Right atrium auricular region (tissue), 2 donors: ENCODE data around the gene CFL2. TPM values are rescaled to one million over a fixed set of nuclear protein-coding genes. Genes with fewer than 3 reads are reported as not detected.
"Not testable (repeated sequence)": the region's sequence is repeated elsewhere in the genome, so short reads cannot be mapped to it uniquely, and the experiment has no call there.

ENCODE experiments used
- DNase-seq: peaks from one replicate; pipeline ENCODE4 v3.0.0-alpha.2; 2019; ENCODE audit warnings: low spot score
- H3K27ac ChIP-seq, 2 donors: fragments of 200-600 bp; sonication (generic); 1 replicate in 1 of 2; 2 replicates in 1 of 2; pipeline ENCODE4 v1.5.1; 2016 to 2019
- H3K27me3 ChIP-seq, 2 donors: fragments of 200-600 bp; sonication (generic); one replicate each; pipeline versions ENCODE4 v1.5.1 to v1.6.0; 2017 to 2019
- H3K36me3 ChIP-seq: fragments of 200-600 bp; sonication (generic); one replicate; pipeline ENCODE4 v1.5.1; 2016
- H3K4me1 ChIP-seq, 2 donors: fragments of 200-600 bp; sonication (generic); one replicate each; pipeline versions ENCODE4 v1.5.1 to v1.6.0; 2017 to 2019
- H3K4me3 ChIP-seq, 2 donors: fragments of 200-600 bp; sonication (generic); 1 replicate in 1 of 2; 2 replicates in 1 of 2; pipeline ENCODE4 v1.5.1; 2017 to 2019; ENCODE audit warnings: mild to moderate bottlenecking in 1 of 2, moderate library complexity in 1 of 2
- H3K9me3 ChIP-seq, 2 donors: fragments of 200-600 bp; sonication (generic); one replicate each; pipeline ENCODE4 v1.5.1; 2019
- CTCF ChIP-seq, 2 donors: fragments of 200-600 bp; sonication (generic); IDR thresholded peaks; one replicate each; pipeline ENCODE4 v1.5.1; 2019; ENCODE audit warnings: antibody characterized with exemption in 2 of 2
- total RNA-seq, 2 donors: library from RNA; depleted of rRNA; stranded (reverse); fragments of >200 nt; gene quantifications; one replicate each; pipeline ENCODE4 v1.1.0, GENCODE V29; 2016

CFL2 gene
- total RNA-seq, 2 donors from 2014 or later, result 261 to 441 TPM

GRCh38 chr14:34710006-34710405 lies 4.4 kb downstream of the CFL2 start:
- Histone ChIP-seq H3K4me1 (peaks cover 0 to 20% of the 10 kb centered on the region in 2 donors), H3K9me3 (no peaks in the 10 kb centered on the region), H3K4me3 (peak overlapping the region in 1 of 2 donors; percentile 33), H3K27ac (peak overlapping the region; percentile 99), H3K27me3 (no peaks in the 10 kb centered on the region), H3K36me3 (peaks cover 17% of the 10 kb centered on the region)
- no peak for DNase-seq
- TF ChIP-seq CTCF (IDR thresholded peaks at IDR 0.05), result no peak

GRCh38 chr14:34707722-34708121 lies 6.7 kb downstream of the CFL2 start:
- TF ChIP-seq CTCF (IDR thresholded peaks at IDR 0.05), result no peak
- H3K4me3 ChIP-seq, result no peak overlapping the region
- H3K27me3 ChIP-seq, result no peaks in the 10 kb centered on the region
- no peak overlapping the region for H3K27ac ChIP-seq
- peaks cover 0 to 12% of the 10 kb centered on the region in 2 donors for H3K4me1 ChIP-seq
- H3K9me3 ChIP-seq, result no peaks in the 10 kb centered on the region
- peaks cover 15% of the 10 kb centered on the region for H3K36me3 ChIP-seq
- no peak for DNase-seq

DNA sequence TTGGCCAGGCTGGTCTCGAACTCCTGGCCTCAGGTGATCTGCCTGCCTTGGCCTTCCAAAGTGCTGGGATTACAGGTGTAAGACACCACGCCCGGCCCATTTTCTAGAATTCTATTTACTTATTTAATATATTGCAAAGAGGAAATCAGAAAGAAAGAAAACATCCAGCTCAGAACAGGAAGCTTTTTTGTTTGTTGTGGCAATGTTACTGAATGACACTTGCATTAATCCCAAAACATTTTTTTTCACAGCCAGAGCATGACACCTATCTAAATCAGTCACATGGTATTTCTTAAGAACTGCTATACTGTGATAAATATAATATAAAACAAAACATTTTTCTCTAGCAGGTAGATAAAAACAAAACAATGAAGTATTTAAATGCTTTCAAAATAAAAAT lies 12.6 kb downstream of the CFL2 start:
- no peaks in the 10 kb centered on the region for H3K27me3 ChIP-seq
- DNase-seq, result no peak
- H3K9me3 ChIP-seq, result no peaks in the 10 kb centered on the region
- no peak overlapping the region for H3K4me3 ChIP-seq
- H3K27ac ChIP-seq, result no peak overlapping the region
- peaks cover 0 to 5% of the 10 kb centered on the region in 2 donors for H3K4me1 ChIP-seq
- no peaks in the 10 kb centered on the region for H3K36me3 ChIP-seq
- TF ChIP-seq CTCF (IDR thresholded peaks at IDR 0.05), result no peak

GRCh38 chr14:34700622-34701130 lies 13.7 kb downstream of the CFL2 start:
- no peak for TF ChIP-seq CTCF (IDR thresholded peaks at IDR 0.05)
- H3K27me3 ChIP-seq, result no peaks in the 10 kb centered on the region
- DNase-seq, result no peak
- H3K27ac ChIP-seq, result no peak overlapping the region
- no peak overlapping the region for H3K4me3 ChIP-seq
- no peaks in the 10 kb centered on the region for H3K36me3 ChIP-seq
- H3K9me3 ChIP-seq, result no peaks in the 10 kb centered on the region
- peaks cover 0 to 5% of the 10 kb centered on the region in 2 donors for H3K4me1 ChIP-seq

GRCh38 chr14:34699873-34700621 lies 14.3 kb downstream of the CFL2 start:
- no peaks in the 10 kb centered on the region for H3K9me3 ChIP-seq
- no peaks in the 10 kb centered on the region for H3K27me3 ChIP-seq
- H3K4me3 ChIP-seq, result no peak overlapping the region
- H3K27ac ChIP-seq, result no peak overlapping the region
- peaks cover 0 to 5% of the 10 kb centered on the region in 2 donors for H3K4me1 ChIP-seq
- H3K36me3 ChIP-seq, result no peaks in the 10 kb centered on the region
- TF ChIP-seq CTCF (IDR thresholded peaks at IDR 0.05), result no peak
- DNase-seq, result no peak

GRCh38 chr14:34694216-34694615 lies 20.2 kb downstream of the CFL2 start:
- H3K27ac ChIP-seq, H3K36me3 ChIP-seq, DNase-seq, H3K9me3 ChIP-seq, H3K4me1 ChIP-seq, H3K4me3 ChIP-seq, H3K27me3 ChIP-seq: not testable (repeated sequence)
